H1 (cell line): ENCODE data around the gene RAD23B. TPM values are rescaled to one million over a fixed set of nuclear protein-coding genes. Genes with fewer than 3 reads are reported as not detected.

ENCODE experiments used
- CHD1 ChIP-seq: IDR thresholded peaks from 2 replicates; pipeline ENCODE4 v1.6.1; 2012; ENCODE audit warnings: low read depth, low read length, improper control_type of control experiment
- EGR1 ChIP-seq: IDR thresholded peaks from 2 replicates; pipeline ENCODE4 v1.6.1; 2011; ENCODE audit warnings: low read depth, low read length, borderline replicate concordance
- HDAC6 ChIP-seq: IDR thresholded peaks from one replicate; pipeline ENCODE4 v1.7.1; 2012; ENCODE audit warnings: low read depth, mild to moderate bottlenecking, inconsistent platforms, low read length, moderate library complexity
- JUN ChIP-seq: IDR thresholded peaks from 2 replicates; pipeline ENCODE4 v1.6.1; 2011; ENCODE audit warnings: low read depth, mild to moderate bottlenecking, improper control_type of control experiment, low read length
- SP1 ChIP-seq: IDR thresholded peaks from 2 replicates; pipeline ENCODE4 v1.6.1; 2011; ENCODE audit warnings: low read depth, low read length
- SP4 ChIP-seq: IDR thresholded peaks from 2 replicates; pipeline ENCODE4 v1.6.1; 2012; ENCODE audit warnings: low read length, inconsistent platforms
- TAF7 ChIP-seq: optimal IDR thresholded peaks from 2 replicates; pipeline ENCODE3; 2011; ENCODE audit warnings: low read depth, mild to moderate bottlenecking, inconsistent platforms, low read length, moderate library complexity, borderline replicate concordance
- polyA plus RNA-seq, 7 experiments: library from polyadenylated mRNA; depleted of rRNA in 3 of 7; stranded (reverse) in 5 of 7; unstranded in 2 of 7; fragments of >200 nt in 5 of 7; fragments of 200-250 nt in 2 of 7; gene quantifications; 1 replicate in 5 of 7; 2 replicates in 1 of 7; 4 replicates in 1 of 7; pipeline versions ENCODE4 v1.2.1 to v1.2.3, GENCODE V29; 2011 to 2013; ENCODE audit warnings: missing spikeins in 2 of 7, mixed read lengths in 2 of 7
- total RNA-seq: library from RNA; stranded (reverse); fragmentation: NEBNext Ultra II Directional; extraction: Animal tissue kit (Norgen Biotek cat#: 25700); gene quantifications from 2 replicates; pipeline ENCODE4 v1.2.1, GENCODE V29; 2021
- TF ChIP-seq, protein P1 (sequence below): IDR thresholded peaks from 2 replicates; pipeline ENCODE4 v1.6.1; 2012; ENCODE audit warnings: inconsistent platforms

RAD23B gene
- total and polyA plus RNA-seq, 2 of the 8 experiments (the other 6 are each of a cell fraction or from before 2014, with no cell fraction given) = 97.1 to 165 TPM

DNA sequence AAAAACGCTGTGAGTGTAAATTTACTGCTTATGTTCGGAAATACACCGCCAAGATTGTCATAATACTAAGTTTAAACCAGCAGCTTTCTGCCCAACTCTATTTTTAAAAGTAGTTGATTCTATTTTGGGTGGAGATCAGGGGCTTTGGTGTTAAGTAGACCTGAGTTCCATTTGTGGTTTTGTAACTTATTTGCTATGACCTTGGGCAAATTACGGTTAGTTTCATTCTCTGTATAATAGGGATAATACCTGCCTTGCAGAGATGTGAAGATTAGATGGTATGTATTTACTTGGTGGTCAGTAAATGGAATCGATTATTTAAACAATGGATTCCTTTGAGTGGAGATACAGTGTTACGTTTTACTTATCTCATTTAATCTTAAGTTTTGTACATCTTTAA is 1.6 kb downstream of the RAD23B start (continued):
- TF ChIP-seq EGR1 (no peak), TAF7 (no peak), SP1 (no peak), SP4 (no peak), CHD1 (no peak), HDAC6 (no peak), JUN (no peak)
- TF ChIP-seq, protein P1, sequence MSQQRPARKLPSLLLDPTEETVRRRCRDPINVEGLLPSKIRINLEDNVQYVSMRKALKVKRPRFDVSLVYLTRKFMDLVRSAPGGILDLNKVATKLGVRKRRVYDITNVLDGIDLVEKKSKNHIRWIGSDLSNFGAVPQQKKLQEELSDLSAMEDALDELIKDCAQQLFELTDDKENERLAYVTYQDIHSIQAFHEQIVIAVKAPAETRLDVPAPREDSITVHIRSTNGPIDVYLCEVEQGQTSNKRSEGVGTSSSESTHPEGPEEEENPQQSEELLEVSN = no peak
- TF ChIP-seq, all 59 proteins: peak for 0
